B cell (primary cell): Measurements from ENCODE around the gene PAPLN. TPM values are rescaled to one million over a fixed set of nuclear protein-coding genes. Genes with fewer than 3 reads are reported as not detected.

ENCODE experiments used
- ATAC-seq: fragments of 200-7000 bp; cut with Tn5 transposase; one replicate; pipeline ENCODE4 v1.10.0; 2021; ENCODE audit warnings: low read depth, mild to moderate bottlenecking, moderate number of reproducible peaks, moderate library complexity
- CTCF ChIA-PET: fragments of 350-600 bp; sonication (Branson Sonifier 250); formaldehyde crosslinking; loops from one replicate; lab custom pipeline; 2021; ENCODE audit warnings: antibody characterized with exemption, inconsistent platforms; lab: Charles Lee
- POLR2A ChIA-PET: fragments of 350-600 bp; sonication (Branson Sonifier 250); formaldehyde crosslinking; loops from one replicate; lab custom pipeline; 2021; ENCODE audit warnings: antibody characterized with exemption; lab: Charles Lee
- DNase-seq: peaks from one replicate; pipeline ENCODE4 v3.0.0; 2013
- H2AFZ ChIP-seq: 2 replicates; pipeline ENCODE4 v1.6.1; 2012; ENCODE audit warnings: mild to moderate bottlenecking, low read depth, low read length; ENCODE audit not compliant: insufficient read depth, poor library complexity, severe bottlenecking
- H3K27ac ChIP-seq, 2 donors: 1 replicate in 1 of 2; 2 replicates in 1 of 2; pipeline ENCODE4 v1.5.1; 2012 to 2013; ENCODE audit warnings: low read length in 2 of 2, mild to moderate bottlenecking in 2 of 2, moderate library complexity in 1 of 2
- H3K27me3 ChIP-seq, 4 experiments: fragments of 200-600 bp in 1 of 4; sonication (generic) in 1 of 4; replicated peaks in 1 of 4; 1 replicate in 2 of 4; 2 replicates in 2 of 4; pipeline versions ENCODE4 v1.6.1 to v1.7.0; 2013 to 2016; ENCODE audit warnings: low read length in 3 of 4, mild to moderate bottlenecking in 2 of 4, mixed read lengths in 1 of 4, moderate library complexity in 1 of 4; ENCODE audit not compliant: insufficient read depth in 4 of 4, control insufficient read depth in 3 of 4; ENCODE audit errors: control extremely low read depth in 1 of 4
- H3K36me3 ChIP-seq, 2 experiments: replicated peaks in 1 of 2; 1 replicate in 1 of 2; 2 replicates in 1 of 2; pipeline versions ENCODE4 v1.6.1 to v1.7.1; 2013; ENCODE audit warnings: low read length in 1 of 2; ENCODE audit not compliant: insufficient read depth in 2 of 2, control insufficient read depth in 1 of 2; ENCODE audit errors: control extremely low read depth in 1 of 2, extremely low read depth in 1 of 2
- H3K4me1 ChIP-seq, 2 donors: fragments of 200-600 bp in 1 of 2; sonication (generic) in 1 of 2; 1 replicate in 1 of 2; 2 replicates in 1 of 2; pipeline versions ENCODE4 v1.5.1 to v1.6.1; 2013 to 2017; ENCODE audit warnings: low read length in 2 of 2; ENCODE audit not compliant: control insufficient read depth in 2 of 2, insufficient read depth in 2 of 2
- H3K4me2 ChIP-seq: replicated peaks from 2 replicates; pipeline ENCODE3; 2012; ENCODE audit warnings: mild to moderate bottlenecking, low read depth, low read length; ENCODE audit not compliant: poor library complexity, severe bottlenecking
- H3K4me3 ChIP-seq, 5 experiments: fragments of 200-600 bp in 1 of 5; sonication (generic) in 1 of 5; 1 replicate in 3 of 5; 2 replicates in 2 of 5; pipeline versions ENCODE4 v1.5.1 to v1.7.0; 2011 to 2016; ENCODE audit warnings: low read length in 4 of 5, mild to moderate bottlenecking in 4 of 5, low read depth in 2 of 5, control low read depth in 1 of 5, moderate library complexity in 1 of 5; ENCODE audit not compliant: insufficient read depth in 1 of 5; ENCODE audit errors: control extremely low read depth in 1 of 5, extremely low read depth in 1 of 5
- H3K79me2 ChIP-seq: fragments of 200-600 bp; sonication (generic); one replicate; pipeline ENCODE4 v1.6.0; 2016; ENCODE audit warnings: low read length; ENCODE audit not compliant: control insufficient read depth, insufficient read depth
- H3K9ac ChIP-seq: fragments of 200-600 bp; sonication (generic); 2 replicates; pipeline ENCODE4 v1.6.1; 2017; ENCODE audit warnings: mild to moderate bottlenecking, low read length, moderate library complexity
- H3K9me3 ChIP-seq, 3 donors: one replicate each; pipeline versions ENCODE4 v1.6.1 to v1.7.1; 2013; ENCODE audit warnings: low read length in 2 of 3; ENCODE audit not compliant: control insufficient read depth in 2 of 3, insufficient read depth in 1 of 3; ENCODE audit errors: control extremely low read depth in 1 of 3
- H4K20me1 ChIP-seq: 2 replicates; pipeline ENCODE4 v1.6.0; 2012; ENCODE audit warnings: mild to moderate bottlenecking, low read length; ENCODE audit not compliant: insufficient read depth, control insufficient read depth, poor library complexity, severe bottlenecking
- H3K27ac Mint-ChIP-seq: one replicate; pipeline ENCODE4 v1.8.0; 2021; ENCODE audit warnings: mixed read lengths
- H3K27me3 Mint-ChIP-seq: one replicate; pipeline ENCODE4 v1.8.0; 2021; ENCODE audit warnings: mixed read lengths
- H3K4me1 Mint-ChIP-seq: one replicate; pipeline ENCODE4 v1.8.0; 2021; ENCODE audit warnings: mixed read lengths
- H3K4me3 Mint-ChIP-seq: one replicate; pipeline ENCODE4 v1.8.0; 2021; ENCODE audit warnings: mixed read lengths
- H3K9me3 Mint-ChIP-seq: one replicate; pipeline ENCODE4 v1.8.0; 2022; ENCODE audit warnings: mixed read lengths; ENCODE audit not compliant: insufficient read depth
- CTCF ChIP-seq: fragments of 200-600 bp; IDR thresholded peaks from one replicate; pipeline ENCODE4 v1.8.0; 2022; ENCODE audit warnings: antibody characterized with exemption, mild to moderate bottlenecking
- EZH2 ChIP-seq: IDR thresholded peaks from 2 replicates; pipeline ENCODE4 v1.6.1; 2012; ENCODE audit warnings: borderline replicate concordance, low read depth, mild to moderate bottlenecking, moderate library complexity, low read length; ENCODE audit not compliant: insufficient read depth, poor library complexity, severe bottlenecking
- WGBS: methylation state at CpG from one replicate; pipeline ENCODE4 v1.1.5; 2013; ENCODE audit warnings: missing lambda C conversion rate; ENCODE audit not compliant: insufficient coverage; 5-methylcytosine and 5-hydroxymethylcytosine counted together
- intact Hi-C: fragments of 100-400 bp; cut with micrococcal nuclease; formaldehyde crosslinking; loops from one replicate; pipeline ENCODE4 v1.10.0; 2022
- polyA plus RNA-seq: library from polyadenylated mRNA; depleted of rRNA; stranded (reverse); fragments of >200 nt; gene quantifications from 2 replicates; pipeline ENCODE4 v1.2.3, GENCODE V29; 2012
- total RNA-seq, 2 donors: library from RNA; stranded (reverse); fragments of 120-200 nt in 1 of 2; gene quantifications; 1 replicate in 1 of 2; 2 replicates in 1 of 2; pipeline versions ENCODE4 v1.2.3 to v1.2.4, GENCODE V29; 2013 to 2022

The PAPLN gene
- total and polyA plus RNA-seq, 2 donors (not counting 1 experiment from before 2014, with no cell fraction given) = 0.69 to 1.5 TPM

- DNase-seq (no peak), ATAC-seq (no peak)
- Histone ChIP-seq H3K27me3 (no peaks in the 10 kb centered on the region), H3K4me1 (no peaks in the 10 kb centered on the region), H3K36me3 (peaks cover 14 to 54% of the 10 kb centered on the region in 2 experiments), H3K27ac (no peak overlapping the region), H3K79me2 (no peaks in the 10 kb centered on the region), H3K9ac (no peak overlapping the region), H2AFZ (no peak overlapping the region), H4K20me1 (no peaks in the 10 kb centered on the region), H3K9me3 (no peaks in the 10 kb centered on the region), H3K4me2 (no peak overlapping the region), H3K4me3 (no peak overlapping the region)
- CTCF ChIA-PET = interaction anchor here (0.7 to 1.3 kb wide), 3 partner anchors 20 to 1588 kb away, joined by 3 read pairs; no protein-coding TSS in a partner anchor
- H3K9me3 Mint-ChIP-seq = no peaks in the 10 kb centered on the region
- intact Hi-C loops = no loop called here
- no peaks in the 10 kb centered on the region for H3K27me3 Mint-ChIP-seq
- H3K4me3 Mint-ChIP-seq = no peak overlapping the region
- WGBS = 91% methylated on average over 2 of the region's 2 CpGs
- no peaks in the 10 kb centered on the region for H3K4me1 Mint-ChIP-seq
- H3K27ac Mint-ChIP-seq = no peak overlapping the region
- no peak for TF ChIP-seq EZH2
- no peak for TF ChIP-seq CTCF
- POLR2A ChIA-PET = no interaction called here
Measured at GRCh38 chr14:73198253-73198652, 39.1 kb upstream of the PAPLN start.

- no peak overlapping the region for H3K4me3 ChIP-seq
- no peak overlapping the region for H3K27ac Mint-ChIP-seq
- H3K36me3 ChIP-seq = peaks cover 27 to 69% of the 10 kb centered on the region in 2 experiments
- no peaks in the 10 kb centered on the region for H3K27me3 ChIP-seq
- H4K20me1 ChIP-seq = no peaks in the 10 kb centered on the region
- ChIA-PET CTCF (interaction anchor here (0.7 kb wide), 1 partner anchor 191 kb away, joined by 7 read pairs; no protein-coding TSS in a partner anchor), POLR2A (no interaction called here)
- DNase-seq (no peak), ATAC-seq (no peak)
- H3K79me2 ChIP-seq = no peaks in the 10 kb centered on the region
- no peaks in the 10 kb centered on the region for H3K27me3 Mint-ChIP-seq
- H3K4me1 Mint-ChIP-seq = no peaks in the 10 kb centered on the region
- H3K9me3 Mint-ChIP-seq = no peaks in the 10 kb centered on the region
- no peak overlapping the region for H2AFZ ChIP-seq
- H3K9ac ChIP-seq = no peak overlapping the region
- no peak overlapping the region for H3K4me3 Mint-ChIP-seq
- no peaks in the 10 kb centered on the region for H3K4me1 ChIP-seq
- no peak overlapping the region for H3K27ac ChIP-seq
- intact Hi-C loops = no loop called here
- no peak for TF ChIP-seq EZH2
- TF ChIP-seq CTCF = no peak
- no CpG with 5 or more reads among the region's 2 CpGs for WGBS
- H3K4me2 ChIP-seq = no peak overlapping the region
- H3K9me3 ChIP-seq = peaks cover 0 to 11% (median 1%) of the 10 kb centered on the region in 3 donors
Measured at GRCh38 chr14:73203527-73203926, 33.8 kb upstream of the PAPLN start.
